HG03520 (cell line): ENCODE results near the gene SPTLC2.
"Not testable (repeated sequence)": the region's sequence is repeated elsewhere in the genome, so short reads cannot be mapped to it uniquely, and the experiment has no call there.

Experiments
- ATAC-seq: cut with Tn5 transposase; IDR thresholded peaks from one replicate; pipeline ENCODE4 v1.9.1; 2021; ENCODE audit warnings: mild to moderate bottlenecking, moderate library complexity; ENCODE audit not compliant: unreplicated experiment

Gene SPTLC2

GRCh38 chr14:77554816-77555599 is 61.4 kb downstream of the SPTLC2 start:
- no peak for ATAC-seq

GRCh38 chr14:77554207-77554606 is 62.2 kb downstream of the SPTLC2 start:
- ATAC-seq = no peak

GRCh38 chr14:77549451-77549850 is 67.0 kb downstream of the SPTLC2 start:
- no peak for ATAC-seq

- no peak for ATAC-seq
Measured at GRCh38 chr14:77547512-77548180, 68.8 kb downstream of the SPTLC2 start.

- not testable (repeated sequence) for ATAC-seq
Measured at GRCh38 chr14:77545171-77545570, 71.3 kb downstream of the SPTLC2 start.

GRCh38 chr14:77544571-77544970 is 71.9 kb downstream of the SPTLC2 start:
- ATAC-seq = no peak

- no peak for ATAC-seq
Measured at GRCh38 chr14:77543637-77544334, 72.7 kb downstream of the SPTLC2 start.

GRCh38 chr14:77543240-77543551 is 73.2 kb downstream of the SPTLC2 start:
- no peak for ATAC-seq

GRCh38 chr14:77542421-77543239 is 73.8 kb downstream of the SPTLC2 start:
- ATAC-seq = no peak

GRCh38 chr14:77541905-77542304 is 74.5 kb downstream of the SPTLC2 start:
- ATAC-seq = peak; percentile 44

- not testable (repeated sequence) for ATAC-seq
Measured at GRCh38 chr14:77536951-77537350, 79.5 kb downstream of the SPTLC2 start.

- no peak for ATAC-seq
Measured at GRCh38 chr14:77531071-77531470, 85.4 kb downstream of the SPTLC2 start.

- ATAC-seq = no peak
Measured at GRCh38 chr14:77529963-77530362, 86.5 kb downstream of the SPTLC2 start.

- no peak for ATAC-seq
Measured at GRCh38 chr14:77529213-77529612, 87.2 kb downstream of the SPTLC2 start.

GRCh38 chr14:77528701-77529100 is 87.7 kb downstream of the SPTLC2 start:
- not testable (repeated sequence) for ATAC-seq

GRCh38 chr14:77526266-77526665 is 90.2 kb downstream of the SPTLC2 start:
- no peak for ATAC-seq

- no peak for ATAC-seq
Measured at GRCh38 chr14:77524536-77524935, 91.9 kb downstream of the SPTLC2 start.

GRCh38 chr14:77523109-77523508 is 93.3 kb downstream of the SPTLC2 start:
- ATAC-seq = no peak

GRCh38 chr14:77520555-77520954 is 95.9 kb downstream of the SPTLC2 start:
- ATAC-seq = no peak

- ATAC-seq = no peak
Measured at GRCh38 chr14:77516126-77516525, 100.3 kb downstream of the SPTLC2 start.
